ENCODE data around the gene COL3A1.

COL3A1 gene

DNA sequence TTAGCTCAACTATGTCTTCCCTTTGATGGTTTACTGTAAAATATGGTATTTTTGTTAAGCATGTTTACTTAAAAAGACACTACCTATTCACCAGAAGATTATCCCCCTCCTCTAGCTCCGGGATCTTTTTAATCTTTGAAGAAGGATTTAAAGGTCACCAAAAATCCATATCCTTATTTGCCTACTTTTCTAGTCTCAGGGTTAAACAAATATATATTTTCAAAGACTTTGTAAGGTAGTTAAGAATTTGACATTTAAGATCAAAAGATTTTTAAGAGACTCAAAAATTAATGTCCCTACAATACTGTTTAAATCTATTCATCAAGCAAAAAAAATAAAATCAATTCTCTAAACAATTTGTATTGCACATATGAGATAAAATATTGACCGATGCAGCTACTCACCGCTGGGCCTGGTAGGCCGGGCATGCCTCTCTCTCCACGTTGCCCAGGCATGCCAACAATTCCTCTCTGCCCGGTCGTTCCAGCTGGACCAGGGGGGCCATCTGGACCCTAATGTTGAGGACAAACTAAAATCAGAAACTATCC lies 76.1 kb downstream of the COL3A1 start:
- TF ChIP-seq POLR2AphosphoS5 (IDR thresholded peaks at IDR 0.05; ENCODE audit: low read depth, low read length) (no peak), TAF1 (IDR thresholded peaks at IDR 0.05; ENCODE audit: borderline replicate concordance, insufficient read depth, low read length) (no peak), SIN3A (IDR thresholded peaks at IDR 0.05; ENCODE audit: borderline replicate concordance, insufficient read depth, low read length) (no peak), FOXP2 (optimal IDR thresholded peaks at IDR 0.05; ENCODE audit: borderline replicate concordance, extremely low read depth, extremely low read length, insufficient read depth) (no peak)
- TF ChIP-seq, protein P1, sequence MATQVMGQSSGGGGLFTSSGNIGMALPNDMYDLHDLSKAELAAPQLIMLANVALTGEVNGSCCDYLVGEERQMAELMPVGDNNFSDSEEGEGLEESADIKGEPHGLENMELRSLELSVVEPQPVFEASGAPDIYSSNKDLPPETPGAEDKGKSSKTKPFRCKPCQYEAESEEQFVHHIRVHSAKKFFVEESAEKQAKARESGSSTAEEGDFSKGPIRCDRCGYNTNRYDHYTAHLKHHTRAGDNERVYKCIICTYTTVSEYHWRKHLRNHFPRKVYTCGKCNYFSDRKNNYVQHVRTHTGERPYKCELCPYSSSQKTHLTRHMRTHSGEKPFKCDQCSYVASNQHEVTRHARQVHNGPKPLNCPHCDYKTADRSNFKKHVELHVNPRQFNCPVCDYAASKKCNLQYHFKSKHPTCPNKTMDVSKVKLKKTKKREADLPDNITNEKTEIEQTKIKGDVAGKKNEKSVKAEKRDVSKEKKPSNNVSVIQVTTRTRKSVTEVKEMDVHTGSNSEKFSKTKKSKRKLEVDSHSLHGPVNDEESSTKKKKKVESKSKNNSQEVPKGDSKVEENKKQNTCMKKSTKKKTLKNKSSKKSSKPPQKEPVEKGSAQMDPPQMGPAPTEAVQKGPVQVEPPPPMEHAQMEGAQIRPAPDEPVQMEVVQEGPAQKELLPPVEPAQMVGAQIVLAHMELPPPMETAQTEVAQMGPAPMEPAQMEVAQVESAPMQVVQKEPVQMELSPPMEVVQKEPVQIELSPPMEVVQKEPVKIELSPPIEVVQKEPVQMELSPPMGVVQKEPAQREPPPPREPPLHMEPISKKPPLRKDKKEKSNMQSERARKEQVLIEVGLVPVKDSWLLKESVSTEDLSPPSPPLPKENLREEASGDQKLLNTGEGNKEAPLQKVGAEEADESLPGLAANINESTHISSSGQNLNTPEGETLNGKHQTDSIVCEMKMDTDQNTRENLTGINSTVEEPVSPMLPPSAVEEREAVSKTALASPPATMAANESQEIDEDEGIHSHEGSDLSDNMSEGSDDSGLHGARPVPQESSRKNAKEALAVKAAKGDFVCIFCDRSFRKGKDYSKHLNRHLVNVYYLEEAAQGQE (IDR thresholded peaks at IDR 0.05; ENCODE audit: insufficient read depth in 1 of 2, low read depth in 2 of 2, low read length in 2 of 2), result no peak

DNA sequence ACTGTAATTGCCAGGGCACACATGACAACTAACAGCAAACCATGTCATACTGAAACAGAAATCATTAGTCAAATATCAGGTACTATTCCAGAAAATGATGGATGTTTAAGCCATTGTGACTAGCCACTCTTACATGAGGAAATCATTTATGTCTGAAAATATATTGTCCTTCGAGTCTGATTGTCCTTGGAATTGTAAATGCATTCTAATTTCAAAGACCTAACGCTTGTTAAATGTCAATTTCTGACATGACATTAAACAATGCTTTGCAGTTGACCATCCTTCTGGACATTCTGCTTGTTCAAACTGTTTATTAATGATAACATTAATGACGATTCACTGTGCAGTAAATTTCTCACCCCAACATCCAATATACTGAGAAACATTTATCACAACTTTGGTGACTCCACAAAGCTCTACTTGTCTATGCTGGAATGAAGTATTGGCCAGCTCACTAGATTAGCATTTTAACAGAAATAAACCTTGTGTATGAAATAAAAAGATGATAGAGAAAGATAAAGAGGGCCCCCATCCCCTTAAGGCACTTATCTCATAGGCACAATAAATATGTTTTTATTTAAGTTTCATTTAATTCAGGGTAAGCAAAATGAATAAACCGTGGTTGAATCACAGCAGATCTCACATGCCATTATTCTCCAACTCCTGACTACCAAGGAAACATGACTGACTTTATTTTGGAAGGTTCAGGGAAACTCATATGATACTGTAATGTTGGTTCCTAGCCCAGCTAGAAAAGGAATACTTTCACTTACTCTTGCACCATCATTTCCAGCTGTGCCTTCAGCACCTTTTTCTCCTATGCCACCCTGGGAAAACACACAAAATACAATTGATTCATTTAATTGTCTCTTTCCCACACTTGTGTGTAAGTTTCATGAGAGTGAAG lies 82.3 kb downstream of the COL3A1 start:
- TF ChIP-seq TAF1 (IDR thresholded peaks at IDR 0.05; ENCODE audit: borderline replicate concordance, insufficient read depth, low read length) (no peak), POLR2AphosphoS5 (IDR thresholded peaks at IDR 0.05; ENCODE audit: low read depth, low read length) (no peak), SIN3A (IDR thresholded peaks at IDR 0.05; ENCODE audit: borderline replicate concordance, insufficient read depth, low read length) (no peak), FOXP2 (optimal IDR thresholded peaks at IDR 0.05; ENCODE audit: borderline replicate concordance, extremely low read depth, extremely low read length, insufficient read depth) (no peak)
- TF ChIP-seq, protein P1 (IDR thresholded peaks at IDR 0.05; ENCODE audit: insufficient read depth in 1 of 2, low read depth in 2 of 2, low read length in 2 of 2), result no peak

DNA sequence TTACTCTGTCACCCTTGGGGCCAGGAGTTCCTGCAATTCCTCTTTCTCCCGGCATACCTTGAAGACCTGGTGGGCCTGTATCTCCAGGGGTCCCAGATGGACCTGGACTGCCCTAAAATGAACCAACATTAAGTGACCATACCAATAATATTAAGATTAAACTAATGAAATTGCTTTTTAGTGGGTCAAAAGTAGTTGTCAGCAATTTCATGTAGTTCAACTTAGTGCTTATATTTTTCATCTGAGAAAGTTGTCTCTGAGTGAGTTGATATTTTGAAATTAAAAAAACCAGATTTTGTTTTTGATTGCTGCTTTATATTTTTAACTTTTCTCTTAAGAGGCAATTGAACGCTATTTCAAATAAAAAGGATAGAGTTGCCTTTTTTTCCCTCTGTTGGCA lies 83.1 kb downstream of the COL3A1 start:
- TF ChIP-seq FOXP2 (optimal IDR thresholded peaks at IDR 0.05; ENCODE audit: borderline replicate concordance, extremely low read depth, extremely low read length, insufficient read depth), result no peak
- no peak for TF ChIP-seq POLR2AphosphoS5 (IDR thresholded peaks at IDR 0.05; ENCODE audit: low read depth, low read length)
- no peak for TF ChIP-seq TAF1 (IDR thresholded peaks at IDR 0.05; ENCODE audit: borderline replicate concordance, insufficient read depth, low read length)
- no peak for TF ChIP-seq SIN3A (IDR thresholded peaks at IDR 0.05; ENCODE audit: borderline replicate concordance, insufficient read depth, low read length)
- TF ChIP-seq, protein P1 (IDR thresholded peaks at IDR 0.05; ENCODE audit: insufficient read depth in 1 of 2, low read depth in 2 of 2, low read length in 2 of 2), result no peak

DNA sequence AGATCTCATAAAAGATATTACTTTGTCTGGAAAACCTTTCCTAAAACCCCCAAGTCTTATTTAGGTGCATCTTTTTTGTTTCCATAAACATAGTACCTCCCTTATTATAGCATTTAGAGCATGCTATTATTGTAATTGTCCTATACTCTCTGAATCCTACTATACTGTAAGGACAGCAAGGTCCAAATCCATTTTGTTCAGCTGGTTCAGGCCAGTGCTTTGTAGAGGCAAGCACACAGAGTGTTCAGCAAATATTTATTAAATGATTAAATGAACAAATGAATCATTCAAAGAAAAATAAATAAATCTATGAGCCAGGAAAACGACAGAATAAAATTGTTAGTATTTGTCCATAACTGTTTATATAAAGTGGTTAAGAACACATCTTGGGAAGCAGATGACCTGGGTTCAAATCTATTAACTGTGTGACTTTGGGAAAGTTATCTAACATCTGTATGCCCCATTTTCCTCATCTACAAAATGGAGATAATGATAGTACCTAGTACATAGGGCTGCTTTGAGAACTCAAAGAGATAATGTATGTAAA lies 86.0 kb downstream of the COL3A1 start:
- TF ChIP-seq, protein P1 (IDR thresholded peaks at IDR 0.05; ENCODE audit: insufficient read depth in 1 of 2, low read depth in 2 of 2, low read length in 2 of 2), result no peak
- TF ChIP-seq SIN3A (IDR thresholded peaks at IDR 0.05; ENCODE audit: borderline replicate concordance, insufficient read depth, low read length) (no peak), POLR2AphosphoS5 (IDR thresholded peaks at IDR 0.05; ENCODE audit: low read depth, low read length) (no peak), FOXP2 (optimal IDR thresholded peaks at IDR 0.05; ENCODE audit: borderline replicate concordance, extremely low read depth, extremely low read length, insufficient read depth) (no peak), TAF1 (IDR thresholded peaks at IDR 0.05; ENCODE audit: borderline replicate concordance, insufficient read depth, low read length) (no peak)
